ENCODE measurements around the gene S100A16.

S100A16 gene

GRCh38 chr1:153630384-153630783 is 17.4 kb upstream of the S100A16 start:
- FAIRE-seq (no peak), DNase-seq (ENCODE audit: insufficient read length, low spot score) (no peak)
- no peak for TF ChIP-seq CTCF (IDR thresholded peaks at IDR 0.05; ENCODE audit: insufficient read depth, missing control alignments)

- FAIRE-seq = no peak
- TF ChIP-seq CTCF (IDR thresholded peaks at IDR 0.05; ENCODE audit: insufficient read depth, missing control alignments) = no peak
- no peak for DNase-seq (ENCODE audit: insufficient read length, low spot score)
Measured at GRCh38 chr1:153629971-153630370, 17.0 kb upstream of the S100A16 start.

- no peak for DNase-seq (ENCODE audit: insufficient read length, low spot score)
- no peak for TF ChIP-seq CTCF (IDR thresholded peaks at IDR 0.05; ENCODE audit: insufficient read depth, missing control alignments)
- no peak for FAIRE-seq
Measured at GRCh38 chr1:153629343-153629665, 16.4 kb upstream of the S100A16 start.

- TF ChIP-seq CTCF (IDR thresholded peaks at IDR 0.05; ENCODE audit: insufficient read depth, missing control alignments) = no peak
- DNase-seq (ENCODE audit: insufficient read length, low spot score) = no peak
- no peak for FAIRE-seq
Measured at GRCh38 chr1:153628638-153629342, 15.9 kb upstream of the S100A16 start.

- no peak for DNase-seq (ENCODE audit: insufficient read length, low spot score)
- no peak for FAIRE-seq
- no peak for TF ChIP-seq CTCF (IDR thresholded peaks at IDR 0.05; ENCODE audit: insufficient read depth, missing control alignments)
Measured at GRCh38 chr1:153627715-153628626, 15.0 kb upstream of the S100A16 start, which contains the start of gene S100A1. S100A1 (plus strand) TSS chr1:153628434; CDS start chr1:153630522, 2,088 bp downstream.

GRCh38 chr1:153626904-153627714 is 14.2 kb upstream of the S100A16 start, which contains the start of gene S100A13:
S100A13 (minus strand) TSS chr1:153627505; CDS start chr1:153626472, 1,033 bp downstream.
- DNase-seq (ENCODE audit: insufficient read length, low spot score) = no peak
- FAIRE-seq = no peak
- TF ChIP-seq CTCF (IDR thresholded peaks at IDR 0.05; ENCODE audit: insufficient read depth, missing control alignments) = no peak

Data from D721Med (cell line).